Measurements from ENCODE around the gene HSPE1. TPM values are rescaled to one million over a fixed set of nuclear protein-coding genes. Genes with fewer than 3 reads are reported as not detected.

Gene HSPE1
- total RNA-seq, 1 experiment from 2014 or later, result 258 TPM

Other genes with a start within 250 kb of the HSPE1 start
- gene ANKRD44, start 189.6 kb upstream of the HSPE1 start, total RNA-seq (2014; rRNA removed; shearing (Covaris generic)), result 6.0 and 10.3 TPM in 2 replicates
- gene SF3B1, start 65.4 kb upstream of the HSPE1 start, total RNA-seq (2014; rRNA removed; shearing (Covaris generic)), result 183 and 287 TPM in 2 replicates
- 40.5 and 55.0 TPM in 2 replicates for gene COQ10B, start 46.8 kb upstream of the HSPE1 start, total RNA-seq (2014; rRNA removed; shearing (Covaris generic))
- gene HSPD1, start 539 bp upstream of the HSPE1 start, total RNA-seq (2014; rRNA removed; shearing (Covaris generic)), result 144 and 237 TPM in 2 replicates
- 31.2 and 51.0 TPM in 2 replicates for gene MOB4, start 15.7 kb downstream of the HSPE1 start, total RNA-seq (2014; rRNA removed; shearing (Covaris generic))
- 0.10 TPM in 1 of 2 replicates, not detected in the other for gene RFTN2, start 175.2 kb downstream of the HSPE1 start, total RNA-seq (2014; rRNA removed; shearing (Covaris generic))
- gene MARS2, start 205.0 kb downstream of the HSPE1 start, total RNA-seq (2014; rRNA removed; shearing (Covaris generic)), result 2.9 and 3.4 TPM in 2 replicates

Data from M059J (cell line).